IPS DF 6.9 (cell line): Measurements from ENCODE around the gene BTRC.
A peak's percentile ranks its signal among the peaks of the same experiment; 100 is the strongest.
"Not testable (repeated sequence)": the region's sequence is repeated elsewhere in the genome, so short reads cannot be mapped to it uniquely, and the experiment has no call there.

Experiments
- DNase-seq: peaks from one replicate; pipeline ENCODE4 v3.0.0-alpha.2; 2013; ENCODE audit warnings: low read depth, low spot score
- H3K27ac ChIP-seq: one replicate; pipeline ENCODE4 v1.5.1; 2013; ENCODE audit warnings: low read length, control low read depth
- H3K27me3 ChIP-seq: 2 replicates; pipeline ENCODE4 v1.6.1; 2013; ENCODE audit warnings: mild to moderate bottlenecking, low read length; ENCODE audit not compliant: control insufficient read depth, insufficient read depth
- H3K36me3 ChIP-seq: 2 replicates; pipeline ENCODE4 v1.6.1; 2013; ENCODE audit warnings: low read length; ENCODE audit not compliant: control insufficient read depth, insufficient read depth
- H3K4me1 ChIP-seq: 2 replicates; pipeline ENCODE4 v1.6.1; 2013; ENCODE audit warnings: low read length; ENCODE audit not compliant: control insufficient read depth, insufficient read depth
- H3K4me3 ChIP-seq: 2 replicates; pipeline ENCODE4 v1.5.1; 2013; ENCODE audit warnings: mild to moderate bottlenecking, low read length
- H3K9me3 ChIP-seq: 2 replicates; pipeline ENCODE4 v1.6.1; 2013; ENCODE audit warnings: low read length, inconsistent platforms; ENCODE audit not compliant: control insufficient read depth, insufficient read depth
- WGBS: extraction: QIAGEN DNeasy Blood & Tissue Kit; methylation state at CpG from one replicate; pipeline ENCODE4 v1.1.7; 2013; ENCODE audit warnings: mixed read lengths, missing lambda C conversion rate; ENCODE audit not compliant: insufficient read length, insufficient coverage; 5-methylcytosine and 5-hydroxymethylcytosine counted together

BTRC gene

GRCh38 chr10:101579516-101579870 lies 225.5 kb downstream of the BTRC start:
- no peak overlapping the region for H3K4me3 ChIP-seq
- no peak for DNase-seq
- H3K9me3 ChIP-seq, result no peaks in the 10 kb centered on the region
- peaks cover 4% of the 10 kb centered on the region for H3K36me3 ChIP-seq
- H3K27me3 ChIP-seq, result no peaks in the 10 kb centered on the region
- WGBS, result no CpG with 5 or more reads among the region's 12 CpGs
- peaks cover 10% of the 10 kb centered on the region for H3K4me1 ChIP-seq
- no peak overlapping the region for H3K27ac ChIP-seq

GRCh38 chr10:101580486-101581399 lies 226.8 kb downstream of the BTRC start:
- DNase-seq, result no peak
- no peak overlapping the region for H3K4me3 ChIP-seq
- H3K9me3 ChIP-seq, result no peaks in the 10 kb centered on the region
- H3K27me3 ChIP-seq, result no peaks in the 10 kb centered on the region
- H3K27ac ChIP-seq, result no peak overlapping the region
- no CpG with 5 or more reads among the region's 10 CpGs for WGBS
- peaks cover 9% of the 10 kb centered on the region for H3K4me1 ChIP-seq
- H3K36me3 ChIP-seq, result peaks cover 4% of the 10 kb centered on the region

- Histone ChIP-seq H3K4me3 (no peak overlapping the region), H3K4me1 (peaks cover 6% of the 10 kb centered on the region), H3K27ac (no peak overlapping the region), H3K36me3 (no peaks in the 10 kb centered on the region; the same call in 1 of the 2 replicates), H3K9me3 (no peaks in the 10 kb centered on the region), H3K27me3 (no peaks in the 10 kb centered on the region)
- no CpG with 5 or more reads among the region's 9 CpGs for WGBS
- DNase-seq, result no peak
Observed at GRCh38 chr10:101585841-101586240, 231.9 kb downstream of the BTRC start.

GRCh38 chr10:101587725-101588653 lies 234.0 kb downstream of the BTRC start, which contains the start of the genes DPCD and POLL:
Gene DPCD (plus strand): TSS chr10:101588321. CDS start chr10:101588337, 16 bp downstream.
Gene POLL (minus strand): TSS chr10:101588257. CDS start chr10:101587360, 897 bp downstream.
- H3K27me3 ChIP-seq, result no peaks in the 10 kb centered on the region
- peak; percentile 91 for DNase-seq
- WGBS, result no CpG with 5 or more reads among the region's 50 CpGs
- no peaks in the 10 kb centered on the region for H3K4me1 ChIP-seq
- H3K9me3 ChIP-seq, result no peaks in the 10 kb centered on the region
- H3K4me3 ChIP-seq, result peak within 1 kb of the TSS; percentile 88
- no peaks in the 10 kb centered on the region; the same call in 1 of the 2 replicates for H3K36me3 ChIP-seq
- no peak within 1 kb of the TSS for H3K27ac ChIP-seq

DNA sequence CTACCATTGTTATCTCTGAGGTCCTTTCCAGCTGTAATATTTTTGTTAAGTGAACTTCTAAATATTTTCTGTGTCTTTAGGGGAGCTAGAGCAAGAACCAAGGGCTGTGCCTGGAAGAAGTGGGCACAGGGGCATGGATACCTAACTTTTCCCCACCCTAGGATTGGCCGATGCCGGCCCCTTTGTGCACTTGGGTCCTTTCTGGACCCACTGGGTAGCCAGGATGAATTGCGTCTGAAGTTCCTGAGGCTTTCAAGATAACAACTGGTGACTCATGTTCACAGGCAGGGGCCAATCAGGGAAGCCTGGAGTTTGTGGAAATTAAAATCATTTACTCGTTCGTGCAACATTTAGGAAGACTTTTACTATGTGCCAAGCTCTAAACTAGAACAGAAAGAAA lies 234.9 kb downstream of the BTRC start:
- WGBS, result no CpG with 5 or more reads among the region's 5 CpGs
- no peak overlapping the region for H3K27ac ChIP-seq

GRCh38 chr10:101593331-101593730 lies 239.4 kb downstream of the BTRC start:
- not testable (repeated sequence) for H3K9me3 ChIP-seq, DNase-seq, H3K4me3 ChIP-seq, H3K4me1 ChIP-seq, H3K27me3 ChIP-seq, H3K27ac ChIP-seq, H3K36me3 ChIP-seq
- no CpG with 5 or more reads among the region's 2 CpGs for WGBS

More for the DNA sequence above, 234.9 kb downstream of the BTRC start:
- H3K4me3 ChIP-seq, result no peak overlapping the region
- no peaks in the 10 kb centered on the region for H3K9me3 ChIP-seq
- H3K4me1 ChIP-seq, result no peaks in the 10 kb centered on the region
- no peaks in the 10 kb centered on the region for H3K27me3 ChIP-seq
- DNase-seq, result no peak
- no peaks in the 10 kb centered on the region for H3K36me3 ChIP-seq

GRCh38 chr10:101595591-101596433 lies 241.8 kb downstream of the BTRC start:
- Histone ChIP-seq H3K27me3 (no peaks in the 10 kb centered on the region), H3K4me3 (no peak overlapping the region), H3K4me1 (no peaks in the 10 kb centered on the region), H3K9me3 (no peaks in the 10 kb centered on the region), H3K27ac (no peak overlapping the region), H3K36me3 (no peaks in the 10 kb centered on the region)
- no CpG with 5 or more reads among the region's 13 CpGs for WGBS
- DNase-seq, result no peak

DNA sequence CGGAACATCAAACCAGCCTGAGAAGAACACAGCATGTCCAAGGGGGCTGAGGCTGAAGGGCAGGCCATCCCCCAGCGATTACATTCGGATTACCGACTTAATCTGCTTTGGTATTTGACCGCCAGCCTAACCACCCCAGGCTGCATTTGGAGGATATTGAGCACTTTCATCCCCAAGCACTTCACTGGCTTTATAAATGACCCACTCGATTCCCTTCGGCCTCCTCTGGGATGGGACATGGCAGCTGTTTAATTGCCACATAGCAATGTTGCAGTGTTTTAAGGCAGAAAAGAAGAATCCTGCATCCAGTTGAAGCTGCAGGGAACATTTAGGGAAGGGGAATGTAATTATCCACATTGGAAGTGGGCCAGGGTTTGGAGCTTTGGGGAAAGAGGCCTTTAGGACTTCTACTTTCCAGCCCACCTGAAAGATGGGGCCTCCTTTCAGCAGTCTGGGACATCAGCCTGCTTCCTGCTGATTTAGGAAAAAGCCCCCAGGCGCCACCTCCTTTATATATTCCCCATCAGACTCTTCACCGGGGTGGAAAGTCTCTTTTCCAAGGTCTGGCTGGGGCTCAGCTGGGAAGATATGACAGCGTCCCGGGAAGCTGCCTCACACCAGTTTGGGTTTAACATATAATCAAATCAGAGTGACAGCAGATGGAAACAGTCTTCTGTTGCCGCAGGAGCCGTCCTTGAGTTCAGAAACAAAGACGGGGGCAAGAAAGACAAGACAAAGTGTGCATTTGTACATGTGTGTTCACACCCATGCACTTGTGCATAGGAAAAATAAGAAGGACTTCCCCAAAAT lies 243.3 kb downstream of the BTRC start:
- no peaks in the 10 kb centered on the region for H3K36me3 ChIP-seq
- H3K27ac ChIP-seq, result no peak overlapping the region
- no peaks in the 10 kb centered on the region for H3K4me1 ChIP-seq
- H3K4me3 ChIP-seq, result no peak overlapping the region
- H3K27me3 ChIP-seq, result no peaks in the 10 kb centered on the region
- no peaks in the 10 kb centered on the region for H3K9me3 ChIP-seq
- DNase-seq, result no peak
- WGBS, result no CpG with 5 or more reads among the region's 14 CpGs

- Histone ChIP-seq H3K4me1 (no peaks in the 10 kb centered on the region), H3K36me3 (no peaks in the 10 kb centered on the region), H3K9me3 (no peaks in the 10 kb centered on the region), H3K27ac (no peak overlapping the region), H3K4me3 (no peak overlapping the region), H3K27me3 (no peaks in the 10 kb centered on the region)
- no peak for DNase-seq
- no CpG with 5 or more reads among the region's 1 CpG for WGBS
Observed at GRCh38 chr10:101601541-101601940, 247.6 kb downstream of the BTRC start.
